ENCODE data around the gene FXR2.

FXR2 gene

DNA sequence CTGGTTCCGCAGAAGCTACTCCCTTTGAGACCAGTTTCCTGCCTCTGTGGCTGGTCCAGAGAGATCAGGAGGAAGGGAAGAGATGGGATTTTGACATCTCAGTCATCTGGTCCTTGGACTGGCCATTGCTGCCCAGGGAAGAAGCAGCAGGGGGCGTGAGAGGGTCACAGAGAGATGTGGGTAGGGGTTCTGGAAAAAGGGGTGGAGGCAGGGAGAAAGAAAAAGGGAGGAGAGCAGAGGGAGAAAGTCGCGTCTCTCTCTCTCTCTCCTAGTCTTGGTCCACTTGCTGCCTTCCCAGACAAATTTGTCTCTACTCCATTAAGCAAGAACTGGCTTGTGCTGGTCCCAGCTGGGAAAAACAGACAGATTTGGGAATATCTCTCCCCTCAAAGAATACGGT, 19.7 kb upstream of the FXR2 start (continued):
- TF ChIP-seq IKZF3 (tag by site-specific recombination; IDR thresholded peaks at IDR 0.05): 0 out of 2 replicates have a peak, but pooled peaks have one; percentile 20
- TF ChIP-seq, protein P1, sequence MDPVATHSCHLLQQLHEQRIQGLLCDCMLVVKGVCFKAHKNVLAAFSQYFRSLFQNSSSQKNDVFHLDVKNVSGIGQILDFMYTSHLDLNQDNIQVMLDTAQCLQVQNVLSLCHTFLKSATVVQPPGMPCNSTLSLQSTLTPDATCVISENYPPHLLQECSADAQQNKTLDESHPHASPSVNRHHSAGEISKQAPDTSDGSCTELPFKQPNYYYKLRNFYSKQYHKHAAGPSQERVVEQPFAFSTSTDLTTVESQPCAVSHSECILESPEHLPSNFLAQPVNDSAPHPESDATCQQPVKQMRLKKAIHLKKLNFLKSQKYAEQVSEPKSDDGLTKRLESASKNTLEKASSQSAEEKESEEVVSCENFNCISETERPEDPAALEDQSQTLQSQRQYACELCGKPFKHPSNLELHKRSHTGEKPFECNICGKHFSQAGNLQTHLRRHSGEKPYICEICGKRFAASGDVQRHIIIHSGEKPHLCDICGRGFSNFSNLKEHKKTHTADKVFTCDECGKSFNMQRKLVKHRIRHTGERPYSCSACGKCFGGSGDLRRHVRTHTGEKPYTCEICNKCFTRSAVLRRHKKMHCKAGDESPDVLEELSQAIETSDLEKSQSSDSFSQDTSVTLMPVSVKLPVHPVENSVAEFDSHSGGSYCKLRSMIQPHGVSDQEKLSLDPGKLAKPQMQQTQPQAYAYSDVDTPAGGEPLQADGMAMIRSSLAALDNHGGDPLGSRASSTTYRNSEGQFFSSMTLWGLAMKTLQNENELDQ (tag by site-specific recombination; IDR thresholded peaks at IDR 0.05; ENCODE audit: low read depth): no peak
- no peak for TF ChIP-seq GLI4 (tag by site-specific recombination; IDR thresholded peaks at IDR 0.05)
- TF ChIP-seq ZNF560 (tag by site-specific recombination; IDR thresholded peaks at IDR 0.05; ENCODE audit: borderline replicate concordance): no peak
- no peak for TF ChIP-seq ZNF600 (tag by site-specific recombination; IDR thresholded peaks at IDR 0.05)
- 0 out of 2 replicates have a peak, but pooled peaks have one; percentile 11 for TF ChIP-seq KLF1 (tag by site-specific recombination; IDR thresholded peaks at IDR 0.05)
- TF ChIP-seq, protein P2, sequence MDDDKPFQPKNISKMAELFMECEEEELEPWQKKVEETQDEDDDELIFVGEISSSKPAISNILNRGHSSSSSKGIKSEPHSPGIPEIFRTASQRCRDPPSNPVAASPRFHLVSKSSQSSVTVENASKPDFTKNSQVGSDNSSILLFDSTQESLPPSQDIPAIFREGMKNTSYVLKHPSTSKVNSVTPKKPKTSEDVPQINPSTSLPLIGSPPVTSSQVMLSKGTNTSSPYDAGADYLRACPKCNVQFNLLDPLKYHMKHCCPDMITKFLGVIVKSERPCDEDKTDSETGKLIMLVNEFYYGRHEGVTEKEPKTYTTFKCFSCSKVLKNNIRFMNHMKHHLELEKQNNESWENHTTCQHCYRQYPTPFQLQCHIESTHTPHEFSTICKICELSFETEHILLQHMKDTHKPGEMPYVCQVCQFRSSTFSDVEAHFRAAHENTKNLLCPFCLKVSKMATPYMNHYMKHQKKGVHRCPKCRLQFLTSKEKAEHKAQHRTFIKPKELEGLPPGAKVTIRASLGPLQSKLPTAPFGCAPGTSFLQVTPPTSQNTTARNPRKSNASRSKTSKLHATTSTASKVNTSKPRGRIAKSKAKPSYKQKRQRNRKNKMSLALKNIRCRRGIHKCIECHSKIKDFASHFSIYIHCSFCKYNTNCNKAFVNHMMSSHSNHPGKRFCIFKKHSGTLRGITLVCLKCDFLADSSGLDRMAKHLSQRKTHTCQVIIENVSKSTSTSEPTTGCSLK (tag by site-specific recombination; IDR thresholded peaks at IDR 0.05): no peak
- TF ChIP-seq HOXD13 (CRISPR knock-in tag; IDR thresholded peaks at IDR 0.05; ENCODE audit: borderline replicate concordance): no peak
- no peak for TF ChIP-seq ZNF843 (tag by site-specific recombination; IDR thresholded peaks at IDR 0.05)
- TF ChIP-seq, protein P3, sequence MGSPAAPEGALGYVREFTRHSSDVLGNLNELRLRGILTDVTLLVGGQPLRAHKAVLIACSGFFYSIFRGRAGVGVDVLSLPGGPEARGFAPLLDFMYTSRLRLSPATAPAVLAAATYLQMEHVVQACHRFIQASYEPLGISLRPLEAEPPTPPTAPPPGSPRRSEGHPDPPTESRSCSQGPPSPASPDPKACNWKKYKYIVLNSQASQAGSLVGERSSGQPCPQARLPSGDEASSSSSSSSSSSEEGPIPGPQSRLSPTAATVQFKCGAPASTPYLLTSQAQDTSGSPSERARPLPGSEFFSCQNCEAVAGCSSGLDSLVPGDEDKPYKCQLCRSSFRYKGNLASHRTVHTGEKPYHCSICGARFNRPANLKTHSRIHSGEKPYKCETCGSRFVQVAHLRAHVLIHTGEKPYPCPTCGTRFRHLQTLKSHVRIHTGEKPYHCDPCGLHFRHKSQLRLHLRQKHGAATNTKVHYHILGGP (tag by site-specific recombination; IDR thresholded peaks at IDR 0.05): no peak
- TF ChIP-seq ZNF529 (tag by site-specific recombination; IDR thresholded peaks at IDR 0.05; ENCODE audit: insufficient replicate concordance): no peak
- TF ChIP-seq ZSCAN30 (tag by site-specific recombination; IDR thresholded peaks at IDR 0.05): no peak
- TF ChIP-seq, protein P4, sequence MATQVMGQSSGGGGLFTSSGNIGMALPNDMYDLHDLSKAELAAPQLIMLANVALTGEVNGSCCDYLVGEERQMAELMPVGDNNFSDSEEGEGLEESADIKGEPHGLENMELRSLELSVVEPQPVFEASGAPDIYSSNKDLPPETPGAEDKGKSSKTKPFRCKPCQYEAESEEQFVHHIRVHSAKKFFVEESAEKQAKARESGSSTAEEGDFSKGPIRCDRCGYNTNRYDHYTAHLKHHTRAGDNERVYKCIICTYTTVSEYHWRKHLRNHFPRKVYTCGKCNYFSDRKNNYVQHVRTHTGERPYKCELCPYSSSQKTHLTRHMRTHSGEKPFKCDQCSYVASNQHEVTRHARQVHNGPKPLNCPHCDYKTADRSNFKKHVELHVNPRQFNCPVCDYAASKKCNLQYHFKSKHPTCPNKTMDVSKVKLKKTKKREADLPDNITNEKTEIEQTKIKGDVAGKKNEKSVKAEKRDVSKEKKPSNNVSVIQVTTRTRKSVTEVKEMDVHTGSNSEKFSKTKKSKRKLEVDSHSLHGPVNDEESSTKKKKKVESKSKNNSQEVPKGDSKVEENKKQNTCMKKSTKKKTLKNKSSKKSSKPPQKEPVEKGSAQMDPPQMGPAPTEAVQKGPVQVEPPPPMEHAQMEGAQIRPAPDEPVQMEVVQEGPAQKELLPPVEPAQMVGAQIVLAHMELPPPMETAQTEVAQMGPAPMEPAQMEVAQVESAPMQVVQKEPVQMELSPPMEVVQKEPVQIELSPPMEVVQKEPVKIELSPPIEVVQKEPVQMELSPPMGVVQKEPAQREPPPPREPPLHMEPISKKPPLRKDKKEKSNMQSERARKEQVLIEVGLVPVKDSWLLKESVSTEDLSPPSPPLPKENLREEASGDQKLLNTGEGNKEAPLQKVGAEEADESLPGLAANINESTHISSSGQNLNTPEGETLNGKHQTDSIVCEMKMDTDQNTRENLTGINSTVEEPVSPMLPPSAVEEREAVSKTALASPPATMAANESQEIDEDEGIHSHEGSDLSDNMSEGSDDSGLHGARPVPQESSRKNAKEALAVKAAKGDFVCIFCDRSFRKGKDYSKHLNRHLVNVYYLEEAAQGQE (tag by site-specific recombination; IDR thresholded peaks at IDR 0.05): no peak
- TF ChIP-seq ZNF596 (tag by site-specific recombination; IDR thresholded peaks at IDR 0.05): 0 out of 2 replicates have a peak, but pooled peaks have one; percentile 38
- TF ChIP-seq, protein P5, sequence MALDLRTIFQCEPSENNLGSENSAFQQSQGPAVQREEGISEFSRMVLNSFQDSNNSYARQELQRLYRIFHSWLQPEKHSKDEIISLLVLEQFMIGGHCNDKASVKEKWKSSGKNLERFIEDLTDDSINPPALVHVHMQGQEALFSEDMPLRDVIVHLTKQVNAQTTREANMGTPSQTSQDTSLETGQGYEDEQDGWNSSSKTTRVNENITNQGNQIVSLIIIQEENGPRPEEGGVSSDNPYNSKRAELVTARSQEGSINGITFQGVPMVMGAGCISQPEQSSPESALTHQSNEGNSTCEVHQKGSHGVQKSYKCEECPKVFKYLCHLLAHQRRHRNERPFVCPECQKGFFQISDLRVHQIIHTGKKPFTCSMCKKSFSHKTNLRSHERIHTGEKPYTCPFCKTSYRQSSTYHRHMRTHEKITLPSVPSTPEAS (tag by site-specific recombination; IDR thresholded peaks at IDR 0.05): no peak
- no peak for TF ChIP-seq ZNF747 (tag by site-specific recombination; IDR thresholded peaks at IDR 0.05)
- no peak for TF ChIP-seq KLF16 (tag by site-specific recombination; IDR thresholded peaks at IDR 0.05)
- TF ChIP-seq ZNF324 (tag by site-specific recombination; IDR thresholded peaks at IDR 0.05): no peak
- TF ChIP-seq, protein P6, sequence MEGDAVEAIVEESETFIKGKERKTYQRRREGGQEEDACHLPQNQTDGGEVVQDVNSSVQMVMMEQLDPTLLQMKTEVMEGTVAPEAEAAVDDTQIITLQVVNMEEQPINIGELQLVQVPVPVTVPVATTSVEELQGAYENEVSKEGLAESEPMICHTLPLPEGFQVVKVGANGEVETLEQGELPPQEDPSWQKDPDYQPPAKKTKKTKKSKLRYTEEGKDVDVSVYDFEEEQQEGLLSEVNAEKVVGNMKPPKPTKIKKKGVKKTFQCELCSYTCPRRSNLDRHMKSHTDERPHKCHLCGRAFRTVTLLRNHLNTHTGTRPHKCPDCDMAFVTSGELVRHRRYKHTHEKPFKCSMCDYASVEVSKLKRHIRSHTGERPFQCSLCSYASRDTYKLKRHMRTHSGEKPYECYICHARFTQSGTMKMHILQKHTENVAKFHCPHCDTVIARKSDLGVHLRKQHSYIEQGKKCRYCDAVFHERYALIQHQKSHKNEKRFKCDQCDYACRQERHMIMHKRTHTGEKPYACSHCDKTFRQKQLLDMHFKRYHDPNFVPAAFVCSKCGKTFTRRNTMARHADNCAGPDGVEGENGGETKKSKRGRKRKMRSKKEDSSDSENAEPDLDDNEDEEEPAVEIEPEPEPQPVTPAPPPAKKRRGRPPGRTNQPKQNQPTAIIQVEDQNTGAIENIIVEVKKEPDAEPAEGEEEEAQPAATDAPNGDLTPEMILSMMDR (tag by site-specific recombination; IDR thresholded peaks at IDR 0.05): peak; percentile 79
